Articular chondrocyte of knee joint (primary cell): ENCODE measurements around the gene PKN2. TPM values are rescaled to one million over a fixed set of nuclear protein-coding genes. Genes with fewer than 3 reads are reported as not detected.

Experiments
- small RNA-seq: library from RNA; depleted of rRNA; stranded (forward); fragments of <200 nt; gene quantifications from one replicate; pipeline ENCODE3, GENCODE V24; 2012
- total RNA-seq: library from RNA; depleted of rRNA; stranded (reverse); fragments of >200 nt; gene quantifications from 2 replicates; pipeline ENCODE4 v1.2.3, GENCODE V29; 2012

Gene PKN2
- 53.9 and 54.1 TPM in 2 replicates for total RNA-seq

GRCh38 chr1:88683541-88684481, at the start of gene PKN2:
Gene PKN2 (plus strand): TSS chr1:88684273. CDS start chr1:88684581, 308 bp downstream.

Small RNA genes lying within 50 kb of the gene (small RNA-seq; reads per million reads assigned to genes)
- not detected for gene RNU6-125P

Other genes starting within 250 kb of the PKN2 start
- 36.8 and 44.0 TPM in 2 replicates for gene GTF2B, start 207.3 kb downstream of the PKN2 start, total RNA-seq